Measurements from ENCODE around the gene CYFIP1. TPM values are rescaled to one million over a fixed set of nuclear protein-coding genes. Genes with fewer than 3 reads are reported as not detected.
A peak's percentile ranks its signal among the peaks of the same experiment; 100 is the strongest.

Gene CYFIP1
- total RNA-seq, 2 experiments from 2014 or later, result 23.1 to 24.9 TPM

GRCh38 chr15:22893881-22894280 is 86.3 kb downstream of the CYFIP1 start:
- no peaks in the 10 kb centered on the region for H3K9me3 Mint-ChIP-seq
- ChIA-PET POLR2A (no interaction called here), CTCF (no interaction called here)
- no peak for DNase-seq
- no peaks in the 10 kb centered on the region for H3K27me3 Mint-ChIP-seq
- H3K4me3 Mint-ChIP-seq, result no peak overlapping the region
- no peaks in the 10 kb centered on the region for H3K36me3 Mint-ChIP-seq (ENCODE audit: low read depth)
- H3K27ac Mint-ChIP-seq, result no peak overlapping the region
- peaks cover 15% of the 10 kb centered on the region for H3K4me1 Mint-ChIP-seq

- no peak for DNase-seq
- no peaks in the 10 kb centered on the region for H3K27me3 Mint-ChIP-seq
- ChIA-PET POLR2A (no interaction called here), CTCF (no interaction called here)
- no peak overlapping the region for H3K27ac Mint-ChIP-seq
- H3K36me3 Mint-ChIP-seq (ENCODE audit: low read depth), result no peaks in the 10 kb centered on the region
- no peak overlapping the region for H3K4me3 Mint-ChIP-seq
- peaks cover 15% of the 10 kb centered on the region for H3K4me1 Mint-ChIP-seq
- H3K9me3 Mint-ChIP-seq, result no peaks in the 10 kb centered on the region
These were observed 87.1 kb downstream of the CYFIP1 start for GRCh38 chr15:22893081-22893480.

GRCh38 chr15:22892333-22892732 is 87.8 kb downstream of the CYFIP1 start:
- no peak overlapping the region for H3K4me3 Mint-ChIP-seq
- H3K4me1 Mint-ChIP-seq, result peaks cover 15% of the 10 kb centered on the region
- no peak for DNase-seq
- no peak overlapping the region for H3K27ac Mint-ChIP-seq
- H3K9me3 Mint-ChIP-seq, result no peaks in the 10 kb centered on the region
- H3K36me3 Mint-ChIP-seq (ENCODE audit: low read depth), result no peaks in the 10 kb centered on the region
- H3K27me3 Mint-ChIP-seq, result no peaks in the 10 kb centered on the region
- POLR2A ChIA-PET, result no interaction called here
- CTCF ChIA-PET, result no interaction called here

GRCh38 chr15:22891426-22892210 is 88.5 kb downstream of the CYFIP1 start:
- Mint-ChIP-seq H3K36me3 (ENCODE audit: low read depth) (no peaks in the 10 kb centered on the region), H3K4me1 (peaks cover 14% of the 10 kb centered on the region), H3K9me3 (no peaks in the 10 kb centered on the region), H3K27ac (no peak overlapping the region), H3K27me3 (no peaks in the 10 kb centered on the region), H3K4me3 (no peak overlapping the region)
- POLR2A ChIA-PET, result no interaction called here
- CTCF ChIA-PET, result no interaction called here
- DNase-seq, result no peak

- Mint-ChIP-seq H3K27me3 (no peaks in the 10 kb centered on the region), H3K4me1 (peaks cover 2% of the 10 kb centered on the region), H3K9me3 (no peaks in the 10 kb centered on the region), H3K36me3 (ENCODE audit: low read depth) (no peaks in the 10 kb centered on the region), H3K27ac (no peak overlapping the region), H3K4me3 (no peak overlapping the region)
- ChIA-PET CTCF (no interaction called here), POLR2A (no interaction called here)
- DNase-seq, result no peak
These were observed 89.9 kb downstream of the CYFIP1 start for GRCh38 chr15:22890296-22890695.

GRCh38 chr15:22889146-22889818 is 90.9 kb downstream of the CYFIP1 start:
- CTCF ChIA-PET, result no interaction called here
- DNase-seq, result no peak
- H3K27ac Mint-ChIP-seq, result no peak overlapping the region
- POLR2A ChIA-PET, result no interaction called here
- no peaks in the 10 kb centered on the region for H3K27me3 Mint-ChIP-seq
- H3K4me1 Mint-ChIP-seq, result peaks cover 7% of the 10 kb centered on the region
- no peaks in the 10 kb centered on the region for H3K36me3 Mint-ChIP-seq (ENCODE audit: low read depth)
- no peaks in the 10 kb centered on the region for H3K9me3 Mint-ChIP-seq
- no peak overlapping the region for H3K4me3 Mint-ChIP-seq

GRCh38 chr15:22888120-22888859 is 91.9 kb downstream of the CYFIP1 start:
- no peak for DNase-seq
- peaks cover 11% of the 10 kb centered on the region for H3K4me1 Mint-ChIP-seq
- H3K4me3 Mint-ChIP-seq, result no peak overlapping the region
- ChIA-PET POLR2A (no interaction called here), CTCF (no interaction called here)
- H3K27ac Mint-ChIP-seq, result no peak overlapping the region
- H3K36me3 Mint-ChIP-seq (ENCODE audit: low read depth), result no peaks in the 10 kb centered on the region
- no peaks in the 10 kb centered on the region for H3K27me3 Mint-ChIP-seq
- no peaks in the 10 kb centered on the region for H3K9me3 Mint-ChIP-seq

GRCh38 chr15:22887157-22887951 is 92.8 kb downstream of the CYFIP1 start:
- POLR2A ChIA-PET, result no interaction called here
- H3K9me3 Mint-ChIP-seq, result no peaks in the 10 kb centered on the region
- CTCF ChIA-PET, result no interaction called here
- peaks cover 11% of the 10 kb centered on the region for H3K4me1 Mint-ChIP-seq
- H3K27ac Mint-ChIP-seq, result no peak overlapping the region
- no peak overlapping the region for H3K4me3 Mint-ChIP-seq
- no peak for DNase-seq
- no peaks in the 10 kb centered on the region for H3K27me3 Mint-ChIP-seq
- H3K36me3 Mint-ChIP-seq (ENCODE audit: low read depth), result no peaks in the 10 kb centered on the region

GRCh38 chr15:22885120-22885519 is 95.0 kb downstream of the CYFIP1 start:
- H3K27ac Mint-ChIP-seq, result no peak overlapping the region

GRCh38 chr15:22884344-22884743 is 95.8 kb downstream of the CYFIP1 start:
- H3K27me3 Mint-ChIP-seq, result no peaks in the 10 kb centered on the region
- no peaks in the 10 kb centered on the region for H3K9me3 Mint-ChIP-seq
- H3K36me3 Mint-ChIP-seq (ENCODE audit: low read depth), result no peaks in the 10 kb centered on the region
- CTCF ChIA-PET, result interaction anchor here (0.6 to 1.0 kb wide), 2 partner anchors 12 to 44 kb away, joined by 3 to 4 read pairs; no protein-coding TSS in a partner anchor
- peaks cover 11% of the 10 kb centered on the region for H3K4me1 Mint-ChIP-seq
- H3K4me3 Mint-ChIP-seq, result no peak overlapping the region
- no peak overlapping the region for H3K27ac Mint-ChIP-seq
- POLR2A ChIA-PET, result interaction anchor here (0.6 kb wide), 1 partner anchor 18 kb away, joined by 3 read pairs; no protein-coding TSS in a partner anchor
- DNase-seq, result peak; percentile 44

More at GRCh38 chr15:22885120-22885519, 95.0 kb downstream of the CYFIP1 start:
- peaks cover 11% of the 10 kb centered on the region for H3K4me1 Mint-ChIP-seq
- no peak for DNase-seq
- no peaks in the 10 kb centered on the region for H3K27me3 Mint-ChIP-seq
- ChIA-PET POLR2A (no interaction called here), CTCF (no interaction called here)
- H3K9me3 Mint-ChIP-seq, result no peaks in the 10 kb centered on the region
- no peak overlapping the region for H3K4me3 Mint-ChIP-seq
- H3K36me3 Mint-ChIP-seq (ENCODE audit: low read depth), result no peaks in the 10 kb centered on the region

GRCh38 chr15:22883196-22883595 is 97.0 kb downstream of the CYFIP1 start:
- Mint-ChIP-seq H3K4me1 (peaks cover 11% of the 10 kb centered on the region), H3K27me3 (no peaks in the 10 kb centered on the region)
- POLR2A ChIA-PET, result no interaction called here

GRCh38 chr15:22881739-22882440 is 98.3 kb downstream of the CYFIP1 start:
- ChIA-PET POLR2A (no interaction called here), CTCF (no interaction called here)
- DNase-seq, result no peak
- H3K36me3 Mint-ChIP-seq (ENCODE audit: low read depth), result no peaks in the 10 kb centered on the region
- no peaks in the 10 kb centered on the region for H3K9me3 Mint-ChIP-seq
- H3K4me3 Mint-ChIP-seq, result no peak overlapping the region
- H3K27me3 Mint-ChIP-seq, result no peaks in the 10 kb centered on the region
- H3K4me1 Mint-ChIP-seq, result peaks cover 11% of the 10 kb centered on the region
- no peak overlapping the region for H3K27ac Mint-ChIP-seq

More at GRCh38 chr15:22883196-22883595, 97.0 kb downstream of the CYFIP1 start:
- Mint-ChIP-seq H3K27ac (no peak overlapping the region), H3K4me3 (no peak overlapping the region), H3K36me3 (ENCODE audit: low read depth) (no peaks in the 10 kb centered on the region), H3K9me3 (no peaks in the 10 kb centered on the region)
- no peak for DNase-seq
- CTCF ChIA-PET, result interaction anchor here (0.5 kb wide), 1 partner anchor 43 kb away, joined by 3 read pairs; no protein-coding TSS in a partner anchor
